HG02763 (cell line): ENCODE data around the gene TINAG.
A peak's percentile ranks its signal among the peaks of the same experiment; 100 is the strongest.

ENCODE experiments used
- ATAC-seq: cut with Tn5 transposase; IDR thresholded peaks from one replicate; pipeline ENCODE4 v1.9.1; 2021; ENCODE audit warnings: mild to moderate bottlenecking, moderate library complexity; ENCODE audit not compliant: unreplicated experiment

TINAG gene

GRCh38 chr6:54426995-54427394, 118.8 kb downstream of the TINAG start:
- no peak for ATAC-seq

GRCh38 chr6:54427396-54427937, 119.2 kb downstream of the TINAG start:
- no peak for ATAC-seq

- ATAC-seq, result peak; percentile 93
These were observed 120.2 kb downstream of the TINAG start for GRCh38 chr6:54428431-54428830.

- ATAC-seq, result no peak
These were observed 123.2 kb downstream of the TINAG start for GRCh38 chr6:54431466-54431865.
